ENCODE results near the gene CANT1. TPM values are rescaled to one million over a fixed set of nuclear protein-coding genes. Genes with fewer than 3 reads are reported as not detected.

The CANT1 gene
- total RNA-seq, 4 donors from 2014 or later = 21.2 to 33.7 (median 27.0) TPM

GRCh38 chr17:79002291-79002690 lies 7.3 kb downstream of the CANT1 start:
- Histone ChIP-seq H3K36me3 (peaks cover 3 to 34% (median 16%) of the 10 kb centered on the region in 4 donors), H3K4me1 (peaks cover 25 to 39% (median 27%) of the 10 kb centered on the region in 4 donors), H3K27ac (replicated peaks in 1 of 4) (no peak overlapping the region), H3K27me3 (no peaks in the 10 kb centered on the region), H3K4me3 (no peak overlapping the region), H3K9me3 (no peaks in the 10 kb centered on the region)
- TF ChIP-seq POLR2A (IDR thresholded peaks at IDR 0.05; ENCODE audit: low read depth) = no peak
- TF ChIP-seq EP300 (IDR thresholded peaks at IDR 0.05) = no peak
- TF ChIP-seq CTCF (IDR thresholded peaks at IDR 0.05) = no peak
- no peak for TF ChIP-seq POLR2AphosphoS5 (IDR thresholded peaks at IDR 0.05)
- no peak for DNase-seq (ENCODE audit: extremely low spot score)
- WGBS = 93% methylated on average over 5 of the region's 14 CpGs
- intact Hi-C loops (cut with DNase I) = no loop called here

- no peak for TF ChIP-seq EP300 (IDR thresholded peaks at IDR 0.05)
- no peak for TF ChIP-seq CTCF (IDR thresholded peaks at IDR 0.05)
- no peak for TF ChIP-seq POLR2A (IDR thresholded peaks at IDR 0.05; ENCODE audit: low read depth)
- TF ChIP-seq POLR2AphosphoS5 (IDR thresholded peaks at IDR 0.05) = no peak
- WGBS = 83% methylated on average over 19 of the region's 19 CpGs
- Histone ChIP-seq H3K4me1 (peaks cover 20 to 32% (median 21%) of the 10 kb centered on the region in 4 donors), H3K27me3 (no peaks in the 10 kb centered on the region), H3K4me3 (no peak overlapping the region), H3K9me3 (no peaks in the 10 kb centered on the region), H3K27ac (replicated peaks in 1 of 4) (no peak overlapping the region), H3K36me3 (peaks cover 12 to 42% (median 24%) of the 10 kb centered on the region in 4 donors)
- no peak for DNase-seq (ENCODE audit: extremely low spot score)
- intact Hi-C loops (cut with DNase I) = no loop called here
Observed at GRCh38 chr17:79001190-79002020, 8.2 kb downstream of the CANT1 start.

DNA sequence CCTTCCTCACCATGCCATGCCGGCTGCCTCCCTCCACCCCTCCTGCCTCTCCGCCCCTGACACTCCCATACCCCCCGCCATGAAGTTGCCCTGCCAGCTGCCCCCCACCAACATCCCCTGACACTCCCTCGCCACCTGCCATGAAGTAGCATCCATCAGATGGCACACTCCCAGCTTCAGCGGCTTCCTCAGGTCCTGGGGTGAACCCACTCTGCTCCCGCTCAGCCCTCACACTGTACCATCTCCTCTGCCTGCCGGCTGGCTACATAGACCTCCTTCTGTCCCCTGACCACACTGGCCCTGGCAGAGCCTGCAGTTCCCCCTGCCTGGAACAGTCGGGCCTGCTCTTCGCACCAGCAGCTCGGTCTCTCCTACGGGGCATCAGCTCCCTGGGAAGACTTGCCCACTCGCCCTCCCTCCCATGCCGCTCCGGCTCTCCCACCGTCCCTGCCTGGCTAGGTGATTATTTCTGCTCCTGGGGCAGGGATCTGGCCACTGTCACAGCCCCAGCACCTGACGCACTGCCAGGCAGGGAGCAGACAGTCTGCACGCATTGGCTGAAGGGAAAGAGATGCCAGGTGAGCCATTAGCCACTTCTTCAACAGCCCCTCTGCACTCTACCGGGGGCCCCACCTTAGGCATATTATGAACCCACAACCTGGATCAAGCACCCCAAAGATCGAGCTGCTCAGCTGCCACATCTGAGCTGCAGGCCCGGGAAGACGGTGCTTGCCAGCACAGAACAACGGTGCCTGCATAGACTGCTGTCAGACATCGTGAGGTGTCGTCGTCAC lies 9.0 kb downstream of the CANT1 start:
- H3K4me1 ChIP-seq = peaks cover 16 to 32% (median 22%) of the 10 kb centered on the region in 4 donors
- DNase-seq (ENCODE audit: extremely low spot score) = no peak
- 92% methylated on average over 19 of the region's 25 CpGs for WGBS
- no peaks in the 10 kb centered on the region for H3K27me3 ChIP-seq
- no peak for TF ChIP-seq EP300 (IDR thresholded peaks at IDR 0.05)
- no peak for TF ChIP-seq POLR2A (IDR thresholded peaks at IDR 0.05; ENCODE audit: low read depth)
- no peak for TF ChIP-seq CTCF (IDR thresholded peaks at IDR 0.05)
- no peak for TF ChIP-seq POLR2AphosphoS5 (IDR thresholded peaks at IDR 0.05)
- no peak overlapping the region for H3K27ac ChIP-seq (replicated peaks in 1 of 4)
- peaks cover 12 to 51% (median 33%) of the 10 kb centered on the region in 4 donors for H3K36me3 ChIP-seq
- no peaks in the 10 kb centered on the region for H3K9me3 ChIP-seq
- H3K4me3 ChIP-seq = no peak overlapping the region
- intact Hi-C loops (cut with DNase I) = no loop called here

DNA sequence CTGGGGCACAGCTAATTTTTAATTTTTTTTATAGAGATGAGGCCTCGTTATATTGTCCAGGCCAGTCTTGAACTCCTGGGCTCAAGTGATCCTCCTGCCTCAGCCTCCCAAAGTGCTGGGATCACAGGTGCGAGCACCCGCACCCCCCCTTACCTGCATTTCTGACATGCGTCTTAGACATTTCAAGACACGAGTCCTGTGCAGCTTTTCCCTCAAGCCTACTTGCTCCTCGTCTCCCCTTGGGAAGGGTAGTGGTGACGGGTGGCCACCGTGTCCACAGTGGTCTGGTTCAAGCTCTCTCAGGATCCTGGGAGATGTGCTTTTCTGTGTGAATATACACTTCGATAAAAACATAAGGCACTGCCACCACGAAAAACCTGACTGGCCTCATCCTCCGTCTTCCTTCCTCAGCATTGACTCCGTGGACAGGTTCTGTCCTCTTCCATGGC lies 9.6 kb downstream of the CANT1 start:
- intact Hi-C loops (cut with DNase I) = no loop called here
- H3K27me3 ChIP-seq = no peaks in the 10 kb centered on the region
- H3K4me3 ChIP-seq = no peak overlapping the region
- WGBS = 92% methylated on average over 12 of the region's 12 CpGs
- no peak overlapping the region for H3K27ac ChIP-seq (replicated peaks in 1 of 4)
- peaks cover 11 to 28% (median 17%) of the 10 kb centered on the region in 4 donors for H3K4me1 ChIP-seq
- DNase-seq (ENCODE audit: extremely low spot score) = no peak
- H3K36me3 ChIP-seq = peaks cover 12 to 57% (median 39%) of the 10 kb centered on the region in 4 donors
- H3K9me3 ChIP-seq = no peaks in the 10 kb centered on the region
- TF ChIP-seq EP300 (IDR thresholded peaks at IDR 0.05) (no peak), POLR2AphosphoS5 (IDR thresholded peaks at IDR 0.05) (no peak), POLR2A (IDR thresholded peaks at IDR 0.05; ENCODE audit: low read depth) (no peak), CTCF (IDR thresholded peaks at IDR 0.05) (no peak)

Measured in esophagus muscularis mucosa (tissue), 4 donors.